ENCODE data around the gene TRPM8. TPM values are rescaled to one million over a fixed set of nuclear protein-coding genes. Genes with fewer than 3 reads are reported as not detected.
"Not testable (repeated sequence)": the region's sequence is repeated elsewhere in the genome, so short reads cannot be mapped to it uniquely, and the experiment has no call there.

TRPM8 gene
- total RNA-seq, 2 donors from 2014 or later = 0.78 TPM; not detected in 1

DNA sequence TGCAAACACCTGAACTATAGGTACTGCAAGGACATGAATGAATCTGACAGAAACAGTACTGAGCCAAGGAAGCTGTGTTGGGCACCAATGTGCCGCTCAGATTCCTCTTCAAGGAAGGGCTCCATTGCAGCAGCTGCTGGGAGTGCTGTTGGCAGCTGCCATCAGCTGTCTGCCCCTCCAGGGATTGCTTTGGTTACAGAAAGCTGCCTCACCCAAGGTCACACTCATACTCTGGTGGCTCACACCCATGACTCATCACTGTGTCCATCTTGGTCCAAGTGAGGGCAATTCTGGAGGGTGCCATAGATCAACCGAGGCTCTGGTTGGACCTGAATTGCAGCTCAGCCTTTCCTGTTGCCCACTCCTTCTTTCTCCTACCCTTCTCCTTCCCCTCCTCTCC, 24.4 kb upstream of the TRPM8 start:
- ATAC-seq (no peak), DNase-seq (no peak)
- Histone ChIP-seq H3K4me1 (no peaks in the 10 kb centered on the region), H3K36me3 (replicated peaks in 1 of 2; ENCODE audit: insufficient read depth in 1 of 2, low read depth in 2 of 2) (no peaks in the 10 kb centered on the region), H3K27me3 (no peaks in the 10 kb centered on the region), H3K27ac (no peak overlapping the region), H3K4me3 (no peak overlapping the region), H3K9me3 (no peaks in the 10 kb centered on the region)
- TF ChIP-seq, protein P1, sequence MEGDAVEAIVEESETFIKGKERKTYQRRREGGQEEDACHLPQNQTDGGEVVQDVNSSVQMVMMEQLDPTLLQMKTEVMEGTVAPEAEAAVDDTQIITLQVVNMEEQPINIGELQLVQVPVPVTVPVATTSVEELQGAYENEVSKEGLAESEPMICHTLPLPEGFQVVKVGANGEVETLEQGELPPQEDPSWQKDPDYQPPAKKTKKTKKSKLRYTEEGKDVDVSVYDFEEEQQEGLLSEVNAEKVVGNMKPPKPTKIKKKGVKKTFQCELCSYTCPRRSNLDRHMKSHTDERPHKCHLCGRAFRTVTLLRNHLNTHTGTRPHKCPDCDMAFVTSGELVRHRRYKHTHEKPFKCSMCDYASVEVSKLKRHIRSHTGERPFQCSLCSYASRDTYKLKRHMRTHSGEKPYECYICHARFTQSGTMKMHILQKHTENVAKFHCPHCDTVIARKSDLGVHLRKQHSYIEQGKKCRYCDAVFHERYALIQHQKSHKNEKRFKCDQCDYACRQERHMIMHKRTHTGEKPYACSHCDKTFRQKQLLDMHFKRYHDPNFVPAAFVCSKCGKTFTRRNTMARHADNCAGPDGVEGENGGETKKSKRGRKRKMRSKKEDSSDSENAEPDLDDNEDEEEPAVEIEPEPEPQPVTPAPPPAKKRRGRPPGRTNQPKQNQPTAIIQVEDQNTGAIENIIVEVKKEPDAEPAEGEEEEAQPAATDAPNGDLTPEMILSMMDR (IDR thresholded peaks at IDR 0.05) = no peak
- TF ChIP-seq POLR2A (IDR thresholded peaks at IDR 0.05) = no peak
- 86 to 100% methylated on average over 2 of the region's 2 CpGs for WGBS, 2 donors
- intact Hi-C loops (cut with DNase I) = no loop called here

DNA sequence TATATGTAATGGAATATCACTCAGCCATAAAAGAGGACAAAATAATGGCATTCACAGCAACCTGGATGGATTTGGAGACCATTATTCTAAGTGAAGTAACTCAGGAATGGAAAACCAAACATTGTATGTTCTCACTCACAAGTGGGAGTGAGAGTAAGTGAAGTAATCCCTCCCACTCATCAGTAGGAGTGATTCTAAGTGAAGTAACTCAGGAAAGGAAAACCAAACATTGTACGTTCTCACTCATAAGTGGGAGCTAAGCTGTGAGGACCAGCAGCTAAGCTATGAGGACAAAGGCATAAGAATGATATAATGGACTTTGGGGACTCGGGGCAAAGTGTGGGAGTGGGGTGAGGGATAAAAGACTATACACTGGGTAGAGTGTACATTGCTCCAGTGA, 20.9 kb upstream of the TRPM8 start:
- ATAC-seq; intact Hi-C loops (cut with DNase I); H3K36me3 ChIP-seq (replicated peaks in 1 of 2; ENCODE audit: insufficient read depth in 1 of 2, low read depth in 2 of 2); H3K27me3 ChIP-seq; H3K9me3 ChIP-seq; H3K4me1 ChIP-seq; H3K4me3 ChIP-seq; H3K27ac ChIP-seq; DNase-seq: not testable (repeated sequence)
- 84 to 88% methylated on average over 2 of the region's 2 CpGs for WGBS, 2 donors

DNA sequence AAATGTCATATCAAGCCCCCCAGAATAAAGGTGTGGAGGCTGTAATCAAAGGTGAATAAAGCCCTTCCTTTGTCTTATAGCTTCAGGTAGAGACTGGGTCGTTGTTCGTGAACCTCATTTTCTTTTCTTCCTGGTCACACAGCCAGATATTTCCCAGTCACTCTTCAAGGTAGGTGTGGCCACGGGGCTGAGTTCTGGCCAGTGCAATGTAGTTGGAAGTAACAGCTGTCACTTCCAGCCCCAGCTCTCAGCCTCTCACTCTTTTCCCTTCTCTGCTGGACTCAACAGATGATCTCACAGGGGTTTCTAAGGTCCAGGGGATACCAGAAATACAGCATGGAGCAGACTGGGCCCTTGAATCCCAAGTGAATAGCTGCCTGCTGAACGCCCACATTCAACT, 15.8 kb upstream of the TRPM8 start:
- H3K27ac ChIP-seq = no peak overlapping the region
- H3K9me3 ChIP-seq = no peaks in the 10 kb centered on the region
- intact Hi-C loops (cut with DNase I) = no loop called here
- 36 to 48% methylated on average over 4 of the region's 4 CpGs for WGBS, 2 donors
- no peaks in the 10 kb centered on the region for H3K36me3 ChIP-seq (replicated peaks in 1 of 2; ENCODE audit: insufficient read depth in 1 of 2, low read depth in 2 of 2)
- no peaks in the 10 kb centered on the region for H3K4me1 ChIP-seq
- ATAC-seq (no peak), DNase-seq (peak in 2 of 4 donors; percentile 3 to 11)
- TF ChIP-seq, protein P1 (IDR thresholded peaks at IDR 0.05) = no peak
- TF ChIP-seq POLR2A (IDR thresholded peaks at IDR 0.05) = no peak
- H3K27me3 ChIP-seq = no peaks in the 10 kb centered on the region
- no peak overlapping the region for H3K4me3 ChIP-seq

DNA sequence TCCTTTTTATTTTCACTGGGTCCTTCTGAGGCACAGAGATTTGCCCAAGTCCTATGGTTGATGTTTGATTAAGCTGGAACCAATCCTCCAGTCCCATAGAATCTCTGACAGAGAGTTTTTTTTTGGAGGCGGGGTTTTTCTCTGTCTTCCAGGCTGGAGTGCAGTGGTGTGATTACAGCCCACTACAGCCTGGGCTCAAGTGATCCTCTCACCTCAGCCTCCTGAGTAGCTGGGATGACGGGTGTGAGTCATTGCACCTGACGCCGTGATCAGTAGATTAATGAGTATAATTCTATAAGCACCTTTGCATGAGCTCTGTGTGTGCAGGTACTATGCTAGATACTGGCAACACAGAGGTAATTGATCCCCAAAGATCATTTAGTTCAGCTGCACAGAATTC, 15.3 kb upstream of the TRPM8 start:
- 55 to 81% methylated on average over 4 of the region's 4 CpGs for WGBS, 2 donors
- H3K36me3 ChIP-seq (replicated peaks in 1 of 2; ENCODE audit: insufficient read depth in 1 of 2, low read depth in 2 of 2) = no peaks in the 10 kb centered on the region
- intact Hi-C loops (cut with DNase I) = no loop called here
- no peaks in the 10 kb centered on the region for H3K27me3 ChIP-seq
- no peak overlapping the region for H3K27ac ChIP-seq
- no peak overlapping the region for H3K4me3 ChIP-seq
- H3K9me3 ChIP-seq = no peaks in the 10 kb centered on the region
- ATAC-seq = no peak
- DNase-seq = no peak
- TF ChIP-seq POLR2A (IDR thresholded peaks at IDR 0.05) = no peak
- TF ChIP-seq, protein P1 (IDR thresholded peaks at IDR 0.05) = no peak
- no peaks in the 10 kb centered on the region for H3K4me1 ChIP-seq

DNA sequence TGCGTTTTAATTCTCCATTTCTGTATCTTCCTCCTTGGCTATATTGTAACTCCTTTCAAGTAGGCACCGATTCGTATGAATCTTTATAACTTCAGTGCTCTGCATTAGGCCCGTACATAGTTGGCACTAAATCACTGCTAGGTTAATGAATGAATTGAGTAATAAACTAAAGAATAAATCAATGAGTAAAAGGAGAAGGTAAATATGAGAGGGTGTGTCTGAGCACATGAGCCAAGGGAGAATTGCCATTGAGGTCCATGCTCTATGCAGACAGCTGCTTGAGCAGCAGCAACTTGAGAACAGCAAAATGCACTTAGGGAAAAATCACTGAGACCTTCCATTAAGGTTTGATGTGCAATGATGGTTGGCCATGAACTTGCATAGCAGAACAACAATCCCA, 11.2 kb upstream of the TRPM8 start:
- intact Hi-C loops (cut with DNase I) = no loop called here
- WGBS, 2 donors = 60 to 63% methylated on average over 4 of the region's 4 CpGs
- Histone ChIP-seq H3K9me3 (no peaks in the 10 kb centered on the region), H3K27me3 (no peaks in the 10 kb centered on the region), H3K4me1 (no peaks in the 10 kb centered on the region), H3K36me3 (replicated peaks in 1 of 2; ENCODE audit: insufficient read depth in 1 of 2, low read depth in 2 of 2) (no peaks in the 10 kb centered on the region), H3K27ac (no peak overlapping the region), H3K4me3 (no peak overlapping the region)
- ATAC-seq = no peak
- DNase-seq = no peak
- TF ChIP-seq POLR2A (IDR thresholded peaks at IDR 0.05) = no peak
- TF ChIP-seq, protein P1 (IDR thresholded peaks at IDR 0.05) = no peak
